A673 (cell line): ENCODE data around the gene MYO15B.

Source experiments
- EZH2 ChIP-seq: fragments of 200-600 bp; sonication (generic); IDR thresholded peaks from 2 replicates; pipeline ENCODE4 v1.6.1; 2017; ENCODE audit warnings: borderline replicate concordance, low read depth, mild to moderate bottlenecking, mixed read lengths, antibody characterized with exemption, low read length; ENCODE audit not compliant: poor library complexity, severe bottlenecking
- TF ChIP-seq, protein P1 (sequence below): fragments of 300-800, 200-600 bp; sonication (generic); conservative IDR thresholded peaks from 2 replicates; pipeline ENCODE4 v1.5.1; 2017; ENCODE audit warnings: low read depth, mild to moderate bottlenecking, antibody characterized with exemption, low read length, moderate library complexity, mixed read lengths

- TF ChIP-seq, protein P1, sequence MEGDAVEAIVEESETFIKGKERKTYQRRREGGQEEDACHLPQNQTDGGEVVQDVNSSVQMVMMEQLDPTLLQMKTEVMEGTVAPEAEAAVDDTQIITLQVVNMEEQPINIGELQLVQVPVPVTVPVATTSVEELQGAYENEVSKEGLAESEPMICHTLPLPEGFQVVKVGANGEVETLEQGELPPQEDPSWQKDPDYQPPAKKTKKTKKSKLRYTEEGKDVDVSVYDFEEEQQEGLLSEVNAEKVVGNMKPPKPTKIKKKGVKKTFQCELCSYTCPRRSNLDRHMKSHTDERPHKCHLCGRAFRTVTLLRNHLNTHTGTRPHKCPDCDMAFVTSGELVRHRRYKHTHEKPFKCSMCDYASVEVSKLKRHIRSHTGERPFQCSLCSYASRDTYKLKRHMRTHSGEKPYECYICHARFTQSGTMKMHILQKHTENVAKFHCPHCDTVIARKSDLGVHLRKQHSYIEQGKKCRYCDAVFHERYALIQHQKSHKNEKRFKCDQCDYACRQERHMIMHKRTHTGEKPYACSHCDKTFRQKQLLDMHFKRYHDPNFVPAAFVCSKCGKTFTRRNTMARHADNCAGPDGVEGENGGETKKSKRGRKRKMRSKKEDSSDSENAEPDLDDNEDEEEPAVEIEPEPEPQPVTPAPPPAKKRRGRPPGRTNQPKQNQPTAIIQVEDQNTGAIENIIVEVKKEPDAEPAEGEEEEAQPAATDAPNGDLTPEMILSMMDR, result no peak
- no peak for TF ChIP-seq EZH2
Measured at GRCh38 chr17:75564195-75564594, 23.4 kb upstream of the MYO15B start.
